ENCODE measurements around the gene RGS9BP. TPM values are rescaled to one million over a fixed set of nuclear protein-coding genes. Genes with fewer than 3 reads are reported as not detected.
A peak's percentile ranks its signal among the peaks of the same experiment; 100 is the strongest.

The RGS9BP gene
- total RNA-seq, 2 experiments from 2014 or later: 0.18 to 0.32 TPM

DNA sequence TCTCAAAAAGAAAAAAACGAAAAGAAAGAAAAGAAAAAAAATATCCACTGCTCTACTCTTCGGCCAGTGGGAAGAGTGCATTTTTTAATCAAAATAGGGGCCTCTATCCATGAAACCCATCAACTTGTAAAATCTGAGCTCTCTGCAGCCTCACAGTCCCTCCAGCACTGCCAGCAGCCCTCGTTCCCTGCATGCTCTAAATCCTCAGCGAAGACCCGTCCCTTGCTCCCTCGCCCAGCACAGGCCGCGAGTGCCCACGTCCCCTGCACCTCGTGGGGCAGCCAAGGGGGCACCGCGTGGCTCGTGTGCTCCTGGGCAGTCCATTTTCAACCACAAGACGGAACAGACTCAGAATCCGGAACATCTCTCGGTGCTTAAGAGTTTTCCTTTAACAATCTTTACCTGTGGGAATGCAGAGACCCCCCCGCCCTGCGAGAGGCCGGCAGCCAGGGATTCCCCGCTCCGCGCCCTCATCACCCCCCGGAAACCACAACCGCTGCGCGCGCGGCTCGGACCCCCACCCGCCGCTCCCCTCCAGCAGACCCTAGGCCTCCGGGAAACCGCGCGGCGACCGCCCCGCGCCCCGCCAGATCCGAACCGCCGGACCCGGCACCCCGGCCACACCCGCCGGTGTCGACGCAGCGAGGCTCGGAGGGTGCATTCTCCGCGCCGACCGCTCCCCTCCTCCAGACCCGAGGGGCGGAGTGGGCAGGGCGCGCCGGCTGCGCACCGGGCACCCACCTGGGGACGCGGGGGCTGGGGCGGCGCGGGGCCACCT is 1.3 kb upstream of the RGS9BP start:
- intact Hi-C loops (cut with micrococcal nuclease): no loop called here
- peak; percentile 9 for DNase-seq
- Mint-ChIP-seq H3K27ac (peak overlapping the region; percentile 87), H3K4me3 (peak overlapping the region; percentile 88), H3K9me3 (no peaks in the 10 kb centered on the region), H3K4me1 (ENCODE audit: low read depth) (peaks cover 37% of the 10 kb centered on the region), H3K36me3 (ENCODE audit: low read depth) (peaks cover 4% of the 10 kb centered on the region), H3K27me3 (peaks cover 12% of the 10 kb centered on the region)
- POLR2A ChIA-PET: interaction anchor here (0.8 to 4.7 kb wide), 4 partner anchors 16 to 93 kb away, joined by 3 to 43 read pairs (median 4); partner anchors contain the start of genes NUDT19 and PDCD5
- CTCF ChIA-PET: interaction anchor here (1.0 kb wide), 2 partner anchors 34 to 74 kb away, joined by 3 read pairs; no protein-coding TSS in a partner anchor
- ATAC-seq: no peak
- TF ChIP-seq CTCF (IDR thresholded peaks at IDR 0.05): no peak

- intact Hi-C loops (cut with micrococcal nuclease): no loop called here
- ATAC-seq (peak; percentile 97), DNase-seq (peak; percentile 99)
- TF ChIP-seq CTCF (IDR thresholded peaks at IDR 0.05): no peak
- Mint-ChIP-seq H3K4me3 (peak within 1 kb of the TSS; percentile 88), H3K27ac (peak within 1 kb of the TSS; percentile 87), H3K4me1 (ENCODE audit: low read depth) (peaks cover 32% of the 10 kb centered on the region), H3K9me3 (no peaks in the 10 kb centered on the region), H3K27me3 (peaks cover 12% of the 10 kb centered on the region), H3K36me3 (ENCODE audit: low read depth) (peaks cover 4% of the 10 kb centered on the region)
- POLR2A ChIA-PET: interaction anchor here (0.9 to 4.7 kb wide), 5 partner anchors 11 to 94 kb away, joined by 3 to 43 read pairs (median 3); partner anchors contain the start of genes NUDT19 and PDCD5
- CTCF ChIA-PET: interaction anchor here (1.0 to 1.4 kb wide), 2 partner anchors 11 to 34 kb away, joined by 3 read pairs; no protein-coding TSS in a partner anchor
These were observed 523 bp upstream of the RGS9BP start, which contains the start of gene ANKRD27 for GRCh38 chr19:32674931-32675719. ANKRD27 (minus strand) TSS chr19:32675180; CDS start chr19:32659015, 16,165 bp downstream.

GRCh38 chr19:32676186-32676894 is 692 bp downstream of the RGS9BP start:
- DNase-seq (no peak), ATAC-seq (no peak)
- Mint-ChIP-seq H3K27ac (no peak overlapping the region), H3K27me3 (peaks cover 12% of the 10 kb centered on the region), H3K4me3 (peak overlapping the region; percentile 73), H3K4me1 (ENCODE audit: low read depth) (peaks cover 30% of the 10 kb centered on the region), H3K9me3 (no peaks in the 10 kb centered on the region), H3K36me3 (ENCODE audit: low read depth) (peaks cover 4% of the 10 kb centered on the region)
- TF ChIP-seq CTCF (IDR thresholded peaks at IDR 0.05): no peak
- intact Hi-C loops (cut with micrococcal nuclease): no loop called here
- ChIA-PET CTCF (interaction anchor here (1.0 to 1.4 kb wide), 3 partner anchors 10 to 76 kb away, joined by 3 to 5 read pairs (median 4); partner anchors contain the start of gene NUDT19), POLR2A (interaction anchor here (0.9 to 4.7 kb wide), 6 partner anchors 9 to 97 kb away, joined by 3 to 43 read pairs (median 3); partner anchors contain the start of gene NUDT19)

DNA sequence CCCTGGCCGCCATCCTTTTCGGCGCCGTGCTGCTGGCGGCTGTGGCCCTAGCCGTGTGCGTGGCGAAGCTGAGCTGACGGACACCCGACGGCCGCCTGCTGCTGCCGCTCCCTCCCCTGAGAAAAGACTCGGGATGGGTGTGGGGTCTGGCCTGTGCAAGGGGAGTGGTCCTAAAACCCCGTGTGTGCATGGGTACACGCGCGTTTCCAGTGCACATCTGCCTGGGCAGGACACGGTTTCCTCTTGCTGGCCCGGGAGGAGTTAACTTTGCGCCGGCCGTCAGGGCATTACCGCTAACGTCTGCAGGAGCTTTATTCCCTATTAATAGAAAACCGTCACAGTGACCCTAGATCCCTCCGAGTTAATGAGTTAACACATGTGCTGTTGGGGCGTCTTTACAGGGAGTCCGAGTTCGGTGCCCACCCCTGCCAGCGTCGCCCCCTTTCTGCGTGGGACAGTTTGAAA is 1.3 kb downstream of the RGS9BP start:
- CTCF ChIA-PET: interaction anchor here (1.0 to 1.2 kb wide), 3 partner anchors 14 to 77 kb away, joined by 4 to 5 read pairs (median 4); partner anchors contain the start of gene NUDT19
- Mint-ChIP-seq H3K27me3 (peaks cover 12% of the 10 kb centered on the region), H3K4me1 (ENCODE audit: low read depth) (peaks cover 25% of the 10 kb centered on the region), H3K4me3 (peak overlapping the region; percentile 53), H3K36me3 (ENCODE audit: low read depth) (peaks cover 2% of the 10 kb centered on the region), H3K9me3 (no peaks in the 10 kb centered on the region), H3K27ac (no peak overlapping the region)
- DNase-seq (no peak), ATAC-seq (no peak)
- POLR2A ChIA-PET: interaction anchor here (0.9 to 4.7 kb wide), 5 partner anchors 8 to 97 kb away, joined by 3 to 43 read pairs (median 7); partner anchors contain the start of gene NUDT19
- intact Hi-C loops (cut with micrococcal nuclease): no loop called here
- TF ChIP-seq CTCF (IDR thresholded peaks at IDR 0.05): no peak

Data from activated CD8-positive, alpha-beta T cell treated with anti-CD3 and anti-CD28 coated beads for 36 hours (primary cell).